Left ventricle myocardium inferior (tissue), 1 donor: ENCODE data around the gene ACOXL. TPM values are rescaled to one million over a fixed set of nuclear protein-coding genes. Genes with fewer than 3 reads are reported as not detected.

Source experiments
- DNase-seq: peaks from one replicate; pipeline ENCODE4 v3.0.0-alpha.2; 2020
- H3K27ac ChIP-seq: fragments of 200-600 bp; replicated peaks from 2 replicates; pipeline ENCODE4 v1.8.0; 2021
- H3K27me3 ChIP-seq: fragments of 200-600 bp; 2 replicates; pipeline ENCODE4 v1.8.0; 2021; ENCODE audit warnings: low read depth
- H3K36me3 ChIP-seq: fragments of 200-600 bp; 2 replicates; pipeline ENCODE4 v1.8.0; 2021
- H3K4me1 ChIP-seq: fragments of 200-600 bp; 2 replicates; pipeline ENCODE4 v1.8.0; 2021
- H3K4me3 ChIP-seq: fragments of 200-600 bp; 2 replicates; pipeline ENCODE4 v1.8.0; 2021; ENCODE audit warnings: mild to moderate bottlenecking, moderate library complexity
- H3K9me3 ChIP-seq: fragments of 200-600 bp; replicated peaks from 2 replicates; pipeline ENCODE4 v1.8.0; 2021
- intact Hi-C: fragments of 100-400 bp; cut with micrococcal nuclease; formaldehyde crosslinking; loops from one replicate; pipeline ENCODE4 v1.11.0; 2022
- total RNA-seq: library from RNA; stranded (reverse); fragmentation: NEBNext Ultra II Directional; extraction: Animal tissue kit (Norgen Biotek cat#: 25700); gene quantifications from one replicate; pipeline ENCODE4 v1.2.1, GENCODE V29; 2021
- TF ChIP-seq, protein P1 (sequence below): fragments of 200-600 bp; IDR thresholded peaks from 2 replicates; pipeline ENCODE4 v1.8.0; 2021; ENCODE audit warnings: antibody characterized with exemption, mild to moderate bottlenecking, borderline replicate concordance
- donor health status: DM: no; HTN: yes; CAD: no; lungs with severe emphysema.

ACOXL gene
- total RNA-seq, 1 donor from 2014 or later, result not detected

DNA sequence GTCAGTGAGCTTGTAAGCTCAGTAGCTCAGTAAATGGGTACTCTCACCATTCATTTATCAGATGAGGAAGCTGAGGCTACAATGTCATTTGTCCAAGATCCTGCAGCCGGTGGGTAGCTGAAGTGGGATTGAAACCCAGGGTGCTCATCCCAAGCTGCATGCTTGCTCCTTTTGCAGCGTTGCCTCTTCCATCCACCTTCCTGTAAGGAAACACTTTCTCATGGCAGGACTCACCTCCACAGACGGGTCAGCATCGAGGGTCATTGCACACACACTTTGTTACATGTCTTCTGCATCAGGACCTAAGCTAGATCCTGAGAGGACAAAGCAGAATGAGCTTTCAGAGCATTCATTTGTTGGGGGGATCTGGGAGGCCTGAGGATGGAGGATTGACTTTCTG lies 60.7 kb downstream of the ACOXL start:
- Histone ChIP-seq H3K4me3 (no peak overlapping the region), H3K4me1 (peaks cover 15% of the 10 kb centered on the region), H3K9me3 (no peaks in the 10 kb centered on the region), H3K36me3 (no peaks in the 10 kb centered on the region), H3K27ac (no peak overlapping the region), H3K27me3 (peaks cover 11% of the 10 kb centered on the region)
- intact Hi-C loops, result no loop called here
- DNase-seq, result no peak
- TF ChIP-seq, protein P1, sequence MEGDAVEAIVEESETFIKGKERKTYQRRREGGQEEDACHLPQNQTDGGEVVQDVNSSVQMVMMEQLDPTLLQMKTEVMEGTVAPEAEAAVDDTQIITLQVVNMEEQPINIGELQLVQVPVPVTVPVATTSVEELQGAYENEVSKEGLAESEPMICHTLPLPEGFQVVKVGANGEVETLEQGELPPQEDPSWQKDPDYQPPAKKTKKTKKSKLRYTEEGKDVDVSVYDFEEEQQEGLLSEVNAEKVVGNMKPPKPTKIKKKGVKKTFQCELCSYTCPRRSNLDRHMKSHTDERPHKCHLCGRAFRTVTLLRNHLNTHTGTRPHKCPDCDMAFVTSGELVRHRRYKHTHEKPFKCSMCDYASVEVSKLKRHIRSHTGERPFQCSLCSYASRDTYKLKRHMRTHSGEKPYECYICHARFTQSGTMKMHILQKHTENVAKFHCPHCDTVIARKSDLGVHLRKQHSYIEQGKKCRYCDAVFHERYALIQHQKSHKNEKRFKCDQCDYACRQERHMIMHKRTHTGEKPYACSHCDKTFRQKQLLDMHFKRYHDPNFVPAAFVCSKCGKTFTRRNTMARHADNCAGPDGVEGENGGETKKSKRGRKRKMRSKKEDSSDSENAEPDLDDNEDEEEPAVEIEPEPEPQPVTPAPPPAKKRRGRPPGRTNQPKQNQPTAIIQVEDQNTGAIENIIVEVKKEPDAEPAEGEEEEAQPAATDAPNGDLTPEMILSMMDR, result no peak

DNA sequence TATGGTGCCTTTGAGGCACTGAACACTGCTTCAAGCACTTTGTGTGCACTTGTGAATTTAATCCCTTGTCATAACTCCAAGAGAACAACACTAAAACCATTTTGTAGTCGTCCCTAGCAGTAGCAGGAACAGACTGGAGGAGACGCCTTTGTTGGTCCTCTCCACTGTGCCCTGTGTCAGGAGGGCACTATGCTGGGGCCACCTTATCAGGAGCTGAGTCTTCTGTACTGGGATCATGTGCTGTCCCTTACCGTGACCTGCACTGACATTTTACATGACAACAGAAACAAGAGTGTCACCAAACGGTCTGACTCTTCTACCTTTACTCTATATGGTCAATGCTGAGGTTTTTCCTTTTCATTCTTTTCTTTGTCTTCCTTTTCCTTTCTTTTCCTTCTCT lies 62.0 kb downstream of the ACOXL start:
- H3K36me3 ChIP-seq, result no peaks in the 10 kb centered on the region
- DNase-seq, result no peak
- TF ChIP-seq, protein P1, result no peak
- no peaks in the 10 kb centered on the region for H3K9me3 ChIP-seq
- peaks cover 11% of the 10 kb centered on the region for H3K27me3 ChIP-seq
- intact Hi-C loops, result no loop called here
- H3K27ac ChIP-seq, result no peak overlapping the region
- H3K4me1 ChIP-seq, result peaks cover 15% of the 10 kb centered on the region
- H3K4me3 ChIP-seq, result no peak overlapping the region

DNA sequence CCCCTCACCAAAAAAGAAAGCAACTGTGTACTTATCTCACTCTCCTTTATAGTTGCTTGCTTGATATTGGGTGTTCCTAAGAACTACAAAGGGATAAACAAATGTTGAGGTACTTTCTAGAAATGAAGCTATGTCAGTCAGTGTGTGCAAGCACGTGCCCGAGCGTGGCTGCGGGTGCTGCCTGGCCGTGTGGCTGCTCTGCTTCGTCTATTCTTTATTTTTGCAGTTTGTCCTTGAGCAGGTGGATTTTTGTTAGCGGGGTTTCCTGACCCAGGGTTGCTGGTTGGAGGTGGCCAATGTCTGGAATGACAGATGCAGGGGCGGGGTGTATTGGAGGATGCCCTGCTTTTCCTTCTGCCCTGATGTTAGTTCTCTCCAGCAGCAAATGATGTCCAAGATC lies 62.6 kb downstream of the ACOXL start:
- Histone ChIP-seq H3K9me3 (no peaks in the 10 kb centered on the region), H3K4me1 (peaks cover 15% of the 10 kb centered on the region), H3K27me3 (peaks cover 11% of the 10 kb centered on the region), H3K27ac (no peak overlapping the region), H3K36me3 (no peaks in the 10 kb centered on the region), H3K4me3 (no peak overlapping the region)
- intact Hi-C loops, result no loop called here
- DNase-seq, result no peak
- TF ChIP-seq, protein P1, result no peak

DNA sequence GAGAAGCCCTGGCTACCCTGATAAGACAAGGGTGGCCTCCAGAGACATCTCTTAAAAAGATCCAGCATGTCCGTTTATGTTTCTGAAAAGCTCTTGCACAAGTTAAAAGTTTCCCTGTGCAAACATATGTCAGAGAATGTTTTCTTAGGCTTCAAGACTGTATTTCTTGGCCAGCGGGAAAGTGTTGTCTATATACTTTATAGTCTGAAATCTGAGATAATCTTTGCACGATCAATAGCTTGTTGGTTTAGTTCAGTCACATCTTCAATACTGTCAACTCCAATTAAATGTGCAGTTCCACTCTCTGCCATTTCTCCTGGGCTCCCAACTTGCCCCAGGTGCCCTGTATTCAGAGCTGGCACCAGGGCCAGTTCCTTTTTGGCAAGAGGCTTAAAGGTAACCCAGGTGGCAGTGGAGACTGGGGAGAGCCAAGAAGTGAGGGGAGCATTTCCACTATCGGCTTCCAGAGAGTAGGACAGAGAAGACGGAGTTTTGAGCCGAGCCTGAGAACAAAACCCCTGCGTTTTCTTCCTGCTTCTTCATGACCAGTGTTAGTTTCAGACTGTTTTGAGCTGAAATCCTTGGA lies 64.4 kb downstream of the ACOXL start:
- TF ChIP-seq, protein P1, result no peak
- intact Hi-C loops, result no loop called here

DNA sequence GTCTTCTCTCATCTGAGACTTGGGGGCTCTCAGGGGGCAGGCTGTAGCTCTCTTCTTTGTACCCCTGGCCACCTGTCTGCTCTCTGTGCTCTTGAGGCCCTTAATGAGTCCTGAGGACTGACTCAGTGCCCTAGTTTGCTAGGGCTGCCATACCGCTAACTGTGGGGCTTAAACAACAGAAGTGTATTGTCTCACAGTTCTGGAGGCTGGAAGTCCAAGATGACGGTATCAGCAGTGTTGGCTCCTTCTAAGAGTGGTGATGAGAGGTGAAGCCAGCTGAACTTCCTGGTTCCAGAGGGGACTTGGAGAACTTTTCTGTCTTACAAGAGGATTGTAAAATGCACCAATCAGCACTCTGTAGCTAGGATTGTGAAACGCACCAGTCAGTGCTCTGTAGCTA lies 67.0 kb downstream of the ACOXL start:
- no peak overlapping the region for H3K4me3 ChIP-seq
- H3K36me3 ChIP-seq, result no peaks in the 10 kb centered on the region
- H3K9me3 ChIP-seq, result peaks cover 4% of the 10 kb centered on the region
- TF ChIP-seq, protein P1, result no peak
- H3K4me1 ChIP-seq, result peaks cover 24% of the 10 kb centered on the region
- intact Hi-C loops, result no loop called here
- peaks cover 3% of the 10 kb centered on the region for H3K27me3 ChIP-seq
- no peak overlapping the region for H3K27ac ChIP-seq
- DNase-seq, result no peak

More for the DNA sequence above, 64.4 kb downstream of the ACOXL start:
- H3K27me3 ChIP-seq, result peaks cover 7% of the 10 kb centered on the region
- H3K27ac ChIP-seq, result no peak overlapping the region
- peaks cover 29% of the 10 kb centered on the region for H3K4me1 ChIP-seq
- H3K9me3 ChIP-seq, result no peaks in the 10 kb centered on the region
- no peaks in the 10 kb centered on the region for H3K36me3 ChIP-seq
- no peak overlapping the region for H3K4me3 ChIP-seq
- no peak for DNase-seq
